PC-3 (cell line): ENCODE results near the gene KHDC1.

Experiments used
- EZH2 ChIP-seq: fragments of 300-600 bp; sonication (generic); IDR thresholded peaks from one replicate; pipeline ENCODE4 v1.6.1; 2017; ENCODE audit warnings: antibody characterized with exemption, mild to moderate bottlenecking, low read length; ENCODE audit not compliant: unreplicated experiment
- EZH2phosphoT487 ChIP-seq: fragments of 300-600 bp; sonication (generic); IDR thresholded peaks from 2 replicates; pipeline ENCODE4 v1.6.1; 2018; ENCODE audit warnings: mild to moderate bottlenecking, antibody characterized with exemption, low read length, borderline replicate concordance
- TF ChIP-seq, protein P1 (sequence below): fragments of 300-600 bp; sonication (generic); conservative IDR thresholded peaks from 2 replicates; pipeline ENCODE4 v1.5.1; 2017; ENCODE audit warnings: antibody characterized with exemption, low read depth, mild to moderate bottlenecking, low read length

DNA sequence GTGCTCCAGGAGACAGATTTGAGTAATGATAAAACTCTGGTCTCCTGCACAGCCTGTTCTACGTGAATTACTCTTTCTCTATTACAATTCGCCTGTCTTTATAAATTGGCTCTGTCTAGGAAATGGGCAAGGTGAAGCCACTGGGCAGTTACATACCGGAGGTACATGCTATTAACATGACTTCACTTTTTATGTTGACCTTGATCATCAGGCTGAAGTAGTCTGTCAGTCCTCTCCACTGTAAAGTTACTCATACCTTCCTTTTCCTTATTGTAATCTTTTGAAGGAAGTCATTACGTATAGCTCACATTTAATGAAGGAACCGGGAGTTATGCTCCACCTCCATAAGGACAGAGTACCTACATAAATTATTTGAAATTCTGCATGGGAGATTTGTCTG lies 19.9 kb upstream of the KHDC1 start:
- TF ChIP-seq, protein P1, sequence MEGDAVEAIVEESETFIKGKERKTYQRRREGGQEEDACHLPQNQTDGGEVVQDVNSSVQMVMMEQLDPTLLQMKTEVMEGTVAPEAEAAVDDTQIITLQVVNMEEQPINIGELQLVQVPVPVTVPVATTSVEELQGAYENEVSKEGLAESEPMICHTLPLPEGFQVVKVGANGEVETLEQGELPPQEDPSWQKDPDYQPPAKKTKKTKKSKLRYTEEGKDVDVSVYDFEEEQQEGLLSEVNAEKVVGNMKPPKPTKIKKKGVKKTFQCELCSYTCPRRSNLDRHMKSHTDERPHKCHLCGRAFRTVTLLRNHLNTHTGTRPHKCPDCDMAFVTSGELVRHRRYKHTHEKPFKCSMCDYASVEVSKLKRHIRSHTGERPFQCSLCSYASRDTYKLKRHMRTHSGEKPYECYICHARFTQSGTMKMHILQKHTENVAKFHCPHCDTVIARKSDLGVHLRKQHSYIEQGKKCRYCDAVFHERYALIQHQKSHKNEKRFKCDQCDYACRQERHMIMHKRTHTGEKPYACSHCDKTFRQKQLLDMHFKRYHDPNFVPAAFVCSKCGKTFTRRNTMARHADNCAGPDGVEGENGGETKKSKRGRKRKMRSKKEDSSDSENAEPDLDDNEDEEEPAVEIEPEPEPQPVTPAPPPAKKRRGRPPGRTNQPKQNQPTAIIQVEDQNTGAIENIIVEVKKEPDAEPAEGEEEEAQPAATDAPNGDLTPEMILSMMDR = no peak
- TF ChIP-seq EZH2phosphoT487 (no peak), EZH2 (no peak)
